HepG2 (cell line): Measurements from ENCODE around the gene TMUB1. TPM values are rescaled to one million over a fixed set of nuclear protein-coding genes. Genes with fewer than 3 reads are reported as not detected.

Source experiments
- AHDC1 ChIP-seq: sonication (generic); formaldehyde crosslinking; IDR thresholded peaks from 2 replicates; pipeline ENCODE4 v1.5.1; 2020; ENCODE audit warnings: mild to moderate bottlenecking, missing genetic modification reagents, borderline replicate concordance
- BORCS8-MEF2B ChIP-seq: sonication (generic); formaldehyde crosslinking; IDR thresholded peaks from 2 replicates; pipeline ENCODE4 v1.8.0; 2022; ENCODE audit warnings: mild to moderate bottlenecking, missing genetic modification reagents
- CREM ChIP-seq, 2 experiments: sonication (generic) in 1 of 2; formaldehyde crosslinking in 1 of 2; IDR thresholded peaks; 2 replicates each; pipeline versions ENCODE4 v1.4.0 to v1.6.1; 2016 to 2020; ENCODE audit warnings: antibody characterized with exemption in 1 of 2, mild to moderate bottlenecking in 1 of 2, missing genetic modification reagents in 1 of 2
- DMAP1 ChIP-seq: IDR thresholded peaks from 2 replicates; pipeline ENCODE4 v1.6.1; 2016
- ESRRA ChIP-seq: sonication (generic); formaldehyde crosslinking; IDR thresholded peaks from 2 replicates; pipeline ENCODE4 v1.5.1; 2020; ENCODE audit warnings: mild to moderate bottlenecking, low read depth, missing genetic modification reagents
- HNRNPLL ChIP-seq: fragments of 200-400 bp; formaldehyde crosslinking; IDR thresholded peaks from 2 replicates; pipeline ENCODE4 v1.6.1; 2017; ENCODE audit warnings: mild to moderate bottlenecking, low read depth, low read length; ENCODE audit not compliant: poor library complexity, severe bottlenecking
- LCORL ChIP-seq, 2 experiments: fragments of 450-650 bp in 1 of 2; sonication (generic) in 1 of 2; formaldehyde crosslinking in 1 of 2; IDR thresholded peaks; 2 replicates each; pipeline versions ENCODE4 v1.5.0 to v1.6.1; 2017 to 2020; ENCODE audit warnings: antibody characterized with exemption in 1 of 2, missing genetic modification reagents in 1 of 2
- RXRB ChIP-seq: IDR thresholded peaks from 2 replicates; pipeline ENCODE4 v1.6.1; 2016; ENCODE audit warnings: borderline replicate concordance, missing genetic modification reagents, missing compliant biosample characterization
- SALL1 ChIP-seq: sonication (generic); formaldehyde crosslinking; IDR thresholded peaks from 2 replicates; pipeline ENCODE4 v1.8.0; 2022; ENCODE audit warnings: mild to moderate bottlenecking, missing genetic modification reagents
- SMAD9 ChIP-seq: sonication (generic); formaldehyde crosslinking; IDR thresholded peaks from 2 replicates; pipeline ENCODE4 v1.5.1; 2020; ENCODE audit warnings: mild to moderate bottlenecking, missing genetic modification reagents
- SMYD3 ChIP-seq: sonication (generic); formaldehyde crosslinking; IDR thresholded peaks from 2 replicates; pipeline ENCODE4 v1.8.1; 2023; ENCODE audit warnings: mild to moderate bottlenecking, missing genetic modification reagents
- ZFP1 ChIP-seq: IDR thresholded peaks from 2 replicates; pipeline ENCODE4 v1.6.1; 2016
- ZKSCAN1 ChIP-seq: fragments of 150-350 bp; IDR thresholded peaks from 2 replicates; pipeline ENCODE4 v1.6.1; 2014; ENCODE audit warnings: low read length
- ZNF205 ChIP-seq: IDR thresholded peaks from 2 replicates; pipeline ENCODE4 v1.6.1; 2018; ENCODE audit warnings: missing biosample characterization, missing genetic modification reagents
- ZNF280D ChIP-seq: sonication (generic); formaldehyde crosslinking; IDR thresholded peaks from 2 replicates; pipeline ENCODE4 v1.5.1; 2020; ENCODE audit warnings: mild to moderate bottlenecking, missing genetic modification reagents
- ZNF761 ChIP-seq: sonication (generic); formaldehyde crosslinking; conservative IDR thresholded peaks from 2 replicates; pipeline ENCODE4 v1.4.0; 2020; ENCODE audit warnings: mild to moderate bottlenecking, missing genetic modification reagents
- ZSCAN9 ChIP-seq: IDR thresholded peaks from 2 replicates; pipeline ENCODE4 v1.6.1; 2016; ENCODE audit warnings: borderline replicate concordance
- polyA plus RNA-seq, 8 experiments: library from polyadenylated mRNA; depleted of rRNA in 3 of 8; stranded (reverse) in 7 of 8; unstranded in 1 of 8; fragments of >200 nt; fragmentation: Illumina TruSeq in 4 of 8; extraction: Trizol in 4 of 8; gene quantifications; 2 replicates each; pipeline versions ENCODE4 v1.2.1 to v1.2.3, GENCODE V29; 2011 to 2016; ENCODE audit warnings: low read depth in 4 of 8, missing spikeins in 1 of 8, mixed read lengths in 1 of 8; ENCODE audit not compliant: insufficient read depth in 1 of 8
- total RNA-seq, 5 experiments: library from RNA; depleted of rRNA; stranded (reverse); fragments of >200 nt; fragmentation: Illumina TruSeq; extraction: Trizol; gene quantifications; 2 replicates each; pipeline ENCODE4 v1.2.3, GENCODE V29; 2016; ENCODE audit warnings: low read depth in 1 of 5
- TF ChIP-seq, protein P1 (sequence below): sonication (generic); formaldehyde crosslinking; IDR thresholded peaks from 2 replicates; pipeline ENCODE4 v1.5.0; 2020; ENCODE audit warnings: missing genetic modification reagents
- TF ChIP-seq, protein P2 (sequence below): IDR thresholded peaks from 2 replicates; pipeline ENCODE4 v1.6.1; 2016; ENCODE audit warnings: missing compliant biosample characterization, missing genetic modification reagents, borderline replicate concordance

Gene TMUB1
- total and polyA plus RNA-seq, 2 of the 13 experiments (the other 11 are each of a cell fraction or from before 2014, with no cell fraction given): 44.8 to 51.6 TPM

GRCh38 chr7:151123822-151124464, 40.6 kb upstream of the TMUB1 start (continued):
- TF ChIP-seq AHDC1 (CRISPR knock-in tag) (no peak), ZSCAN9 (CRISPR knock-in tag) (no peak), SALL1 (CRISPR knock-in tag) (peak; percentile 22; the same call in 1 of the 2 replicates), SMAD9 (CRISPR knock-in tag) (no peak), SMYD3 (CRISPR knock-in tag) (no peak), ZKSCAN1 (no peak), HNRNPLL (peak; percentile 19), LCORL (IDR thresholded peaks at IDR 0.05) (no peak), LCORL (CRISPR knock-in tag; IDR thresholded peaks at IDR 0.05) (no peak), CREM (IDR thresholded peaks at IDR 0.05) (no peak), CREM (CRISPR knock-in tag; IDR thresholded peaks at IDR 0.05) (no peak), BORCS8-MEF2B (CRISPR knock-in tag) (peak; percentile 47; the same call in 1 of the 2 replicates), ZNF205 (0 out of 2 replicates have a peak, but pooled peaks have one; percentile 39), ZNF761 (CRISPR knock-in tag) (no peak), ZNF280D (CRISPR knock-in tag) (no peak), DMAP1 (CRISPR knock-in tag) (no peak), ESRRA (CRISPR knock-in tag) (no peak), ZFP1 (no peak), RXRB (CRISPR knock-in tag) (no peak)
- TF ChIP-seq, protein P1, sequence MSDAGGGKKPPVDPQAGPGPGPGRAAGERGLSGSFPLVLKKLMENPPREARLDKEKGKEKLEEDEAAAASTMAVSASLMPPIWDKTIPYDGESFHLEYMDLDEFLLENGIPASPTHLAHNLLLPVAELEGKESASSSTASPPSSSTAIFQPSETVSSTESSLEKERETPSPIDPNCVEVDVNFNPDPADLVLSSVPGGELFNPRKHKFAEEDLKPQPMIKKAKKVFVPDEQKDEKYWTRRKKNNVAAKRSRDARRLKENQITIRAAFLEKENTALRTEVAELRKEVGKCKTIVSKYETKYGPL: no peak
- TF ChIP-seq, protein P2, sequence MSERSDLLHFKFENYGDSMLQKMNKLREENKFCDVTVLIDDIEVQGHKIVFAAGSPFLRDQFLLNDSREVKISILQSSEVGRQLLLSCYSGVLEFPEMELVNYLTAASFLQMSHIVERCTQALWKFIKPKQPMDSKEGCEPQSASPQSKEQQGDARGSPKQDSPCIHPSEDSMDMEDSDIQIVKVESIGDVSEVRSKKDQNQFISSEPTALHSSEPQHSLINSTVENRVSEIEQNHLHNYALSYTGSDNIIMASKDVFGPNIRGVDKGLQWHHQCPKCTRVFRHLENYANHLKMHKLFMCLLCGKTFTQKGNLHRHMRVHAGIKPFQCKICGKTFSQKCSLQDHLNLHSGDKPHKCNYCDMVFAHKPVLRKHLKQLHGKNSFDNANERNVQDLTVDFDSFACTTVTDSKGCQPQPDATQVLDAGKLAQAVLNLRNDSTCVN (CRISPR knock-in tag): peak; percentile 92
